NCI-H2107 treated with DMSO at 0.1 percent for 48 hours (cell line): ENCODE measurements around the gene GLI3.

Experiments
- DNase-seq: peaks from one replicate; lab custom pipeline; 2025; ENCODE audit not compliant: unreplicated experiment; lab: John Stamatoyannopoulos, UW

GLI3 gene

DNA sequence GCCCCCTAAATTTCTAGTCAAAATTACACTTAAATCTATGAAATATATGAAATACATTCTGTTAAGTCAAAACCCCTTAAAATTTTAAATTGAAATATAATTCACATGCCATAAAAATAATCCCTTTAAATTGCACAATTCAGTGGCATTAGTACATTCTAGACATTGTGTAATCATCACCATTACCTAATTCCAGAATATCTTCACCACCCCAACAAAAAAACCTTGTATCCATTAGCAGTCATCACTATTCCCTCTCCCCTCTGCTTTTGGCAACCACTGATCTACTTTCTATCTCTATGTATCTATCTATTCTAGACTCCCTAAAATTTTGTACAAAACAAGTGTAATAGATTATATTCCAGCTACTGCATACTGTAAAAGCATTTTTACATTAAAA is 261.2 kb downstream of the GLI3 start:
- DNase-seq = no peak

DNA sequence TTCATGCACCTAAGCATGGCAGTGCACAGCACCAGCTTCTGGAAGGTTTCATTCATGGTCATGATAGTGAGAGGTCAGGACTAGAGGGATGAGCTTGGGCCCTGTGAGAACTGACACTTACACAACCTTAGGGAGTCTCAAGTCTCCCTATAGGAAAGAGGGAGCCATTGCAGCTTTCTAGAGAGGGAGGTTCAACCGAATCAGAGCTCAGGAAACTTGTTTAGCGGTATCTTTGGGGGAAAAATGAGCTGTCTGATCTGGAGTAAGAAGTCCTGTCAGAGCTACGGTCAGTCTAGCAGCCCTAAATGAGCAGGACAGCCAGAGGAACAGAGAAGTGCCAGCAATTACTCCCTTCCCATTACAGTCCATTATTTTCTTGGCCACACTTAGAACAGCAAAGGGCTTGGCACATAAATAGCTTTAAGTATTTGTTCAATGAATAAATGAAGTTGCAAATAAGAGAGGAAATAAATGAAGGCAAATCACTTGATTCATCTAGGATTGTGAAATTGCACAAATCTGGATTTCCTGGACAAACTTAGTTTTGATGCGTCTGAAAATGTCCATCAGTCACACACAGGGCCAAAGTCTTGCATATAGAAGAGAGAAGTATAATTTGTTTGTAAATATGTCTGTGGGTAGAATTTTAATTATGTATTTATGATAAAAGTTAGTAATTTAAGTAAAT is 262.0 kb downstream of the GLI3 start:
- DNase-seq = no peak

- no peak for DNase-seq
These were observed 263.7 kb downstream of the GLI3 start for GRCh38 chr7:41973202-41973730.

DNA sequence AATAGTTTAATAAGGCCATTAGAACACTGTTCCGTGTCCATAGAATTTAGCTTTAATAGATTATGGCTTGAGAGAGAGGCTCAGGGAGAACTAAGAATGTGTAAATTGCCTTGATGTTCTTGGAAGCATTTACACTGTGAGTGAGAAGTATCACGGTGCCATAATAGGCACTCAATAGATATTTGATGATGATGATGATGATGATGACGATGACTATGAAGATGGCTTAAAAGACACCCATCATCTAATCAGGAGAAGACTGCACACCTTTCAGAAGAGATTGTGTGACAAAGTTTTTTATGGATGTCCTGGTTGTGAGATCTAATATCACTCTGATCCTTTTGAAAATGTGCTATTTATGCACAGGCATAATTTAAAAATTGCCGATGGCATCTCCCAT is 264.2 kb downstream of the GLI3 start:
- no peak for DNase-seq

- no peak for DNase-seq
These were observed 264.7 kb downstream of the GLI3 start for GRCh38 chr7:41972270-41972669.

DNA sequence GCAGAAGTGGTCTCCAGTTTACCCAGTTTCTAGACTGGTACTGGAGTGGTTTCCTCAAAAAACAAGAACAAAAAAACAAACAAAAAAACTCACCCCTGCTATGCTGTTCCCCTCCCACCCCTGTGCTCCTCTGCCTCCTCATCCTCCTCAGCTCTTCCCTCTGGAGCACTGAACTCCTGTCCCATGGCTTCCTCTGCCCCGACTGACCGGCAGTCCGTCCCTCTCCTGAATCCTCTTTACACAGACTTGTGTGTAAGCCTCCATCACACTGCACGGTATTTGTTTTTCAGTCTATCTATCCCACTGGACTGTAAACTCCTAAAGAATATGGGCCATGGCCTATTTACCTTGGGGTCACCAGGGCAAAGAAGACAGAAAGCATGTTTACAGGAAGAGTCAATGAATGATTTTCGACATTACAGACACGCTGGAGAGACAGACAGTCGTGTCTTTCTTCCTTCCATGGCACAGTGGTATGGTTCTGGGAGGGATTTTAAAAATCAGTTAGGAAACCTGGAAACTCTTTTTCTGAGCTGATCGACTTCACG is 265.3 kb downstream of the GLI3 start:
- DNase-seq = no peak

GRCh38 chr7:41970941-41971340 is 266.1 kb downstream of the GLI3 start:
- DNase-seq = no peak

GRCh38 chr7:41969561-41970105 is 267.4 kb downstream of the GLI3 start:
- DNase-seq = no peak

DNA sequence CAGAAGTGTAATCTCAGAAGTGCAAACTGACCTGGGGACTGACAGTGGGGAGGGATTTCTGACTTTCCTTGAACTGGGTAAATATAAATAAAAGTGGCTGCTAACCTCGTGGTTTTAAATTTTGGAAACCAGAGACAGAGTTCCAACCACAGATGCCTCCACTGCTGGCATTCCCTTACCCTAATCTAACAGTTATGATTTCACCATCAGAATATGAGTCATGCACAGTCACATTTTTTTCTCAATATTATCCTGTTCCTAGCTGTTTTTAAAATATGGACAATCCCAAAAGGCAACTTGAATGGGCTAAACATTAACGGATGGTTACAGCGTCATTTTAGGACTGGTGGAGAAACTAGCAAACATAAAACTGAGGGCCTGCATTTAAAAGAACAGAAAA is 269.9 kb downstream of the GLI3 start:
- no peak for DNase-seq

DNA sequence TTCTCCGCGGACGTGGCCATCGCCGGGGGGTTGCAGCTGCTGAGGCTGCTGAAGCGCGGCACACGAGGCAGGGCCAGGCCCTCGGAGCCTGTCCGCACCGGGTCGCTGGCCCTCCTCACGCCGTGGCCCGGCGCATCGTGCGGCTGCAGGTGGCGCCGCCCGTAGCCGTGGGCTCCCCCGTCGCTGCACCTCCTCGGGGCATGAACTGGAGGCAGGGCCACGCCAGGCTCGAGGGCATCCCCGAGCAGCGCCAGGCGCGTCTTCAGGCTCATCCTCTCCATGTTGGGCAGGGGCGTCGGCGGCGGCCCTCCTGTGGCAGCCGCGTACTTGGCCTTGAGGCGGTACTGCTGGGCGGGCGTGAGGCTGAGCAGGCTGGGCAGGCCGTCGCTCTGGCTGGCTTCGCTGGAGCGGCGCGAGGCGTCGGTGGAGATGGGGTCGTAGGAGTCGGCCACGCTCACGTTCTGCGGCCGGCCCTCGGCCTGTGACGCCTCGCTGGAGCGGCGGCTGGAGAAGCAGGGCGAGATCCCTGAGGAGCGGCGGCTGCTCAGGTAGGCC is 271.0 kb downstream of the GLI3 start:
- no peak for DNase-seq

- no peak for DNase-seq
These were observed 271.9 kb downstream of the GLI3 start for GRCh38 chr7:41964849-41965745.

GRCh38 chr7:41964183-41964753 is 272.7 kb downstream of the GLI3 start:
- no peak for DNase-seq

GRCh38 chr7:41956705-41957104 is 280.3 kb downstream of the GLI3 start:
- no peak for DNase-seq

GRCh38 chr7:41955893-41956675 is 280.9 kb downstream of the GLI3 start:
- no peak for DNase-seq

DNA sequence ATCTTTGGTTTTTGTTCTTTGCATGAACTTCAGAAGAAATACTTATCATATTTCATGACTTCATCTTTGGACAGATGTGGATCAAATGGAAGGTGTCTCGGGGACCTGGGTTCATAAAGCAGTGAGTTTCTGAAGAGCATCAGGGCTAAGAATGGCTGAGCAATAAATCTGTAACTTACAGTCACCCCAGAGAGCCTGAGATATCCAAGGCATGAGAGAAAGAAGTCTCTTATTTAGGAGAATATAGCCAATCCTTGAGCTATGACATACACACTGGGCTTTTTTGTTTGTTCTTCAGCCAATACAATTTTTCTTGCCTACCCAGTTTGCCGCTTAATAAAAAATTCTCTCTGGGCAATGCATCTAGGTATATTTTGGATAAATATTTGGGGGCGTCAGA is 281.6 kb downstream of the GLI3 start:
- no peak for DNase-seq

DNA sequence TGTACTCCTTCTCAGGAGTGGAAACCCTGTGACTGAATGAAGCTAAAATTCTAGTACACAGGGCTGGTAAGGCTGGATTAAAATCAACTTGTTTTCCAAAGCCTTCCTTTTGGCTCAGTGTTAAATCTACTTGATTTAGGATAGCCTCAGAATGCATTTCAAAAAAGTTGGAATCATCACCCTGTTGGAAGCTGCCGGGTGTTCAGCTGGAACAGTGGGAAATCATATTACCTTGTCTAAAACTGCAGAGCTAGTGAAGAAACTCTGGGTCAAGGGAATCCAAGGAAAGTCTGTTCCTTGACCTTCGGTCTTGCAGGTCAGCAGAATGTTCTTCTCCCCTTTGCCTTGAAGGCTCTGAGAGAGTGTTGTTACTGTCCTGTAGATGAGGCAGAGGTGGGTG is 282.0 kb downstream of the GLI3 start:
- no peak for DNase-seq

DNA sequence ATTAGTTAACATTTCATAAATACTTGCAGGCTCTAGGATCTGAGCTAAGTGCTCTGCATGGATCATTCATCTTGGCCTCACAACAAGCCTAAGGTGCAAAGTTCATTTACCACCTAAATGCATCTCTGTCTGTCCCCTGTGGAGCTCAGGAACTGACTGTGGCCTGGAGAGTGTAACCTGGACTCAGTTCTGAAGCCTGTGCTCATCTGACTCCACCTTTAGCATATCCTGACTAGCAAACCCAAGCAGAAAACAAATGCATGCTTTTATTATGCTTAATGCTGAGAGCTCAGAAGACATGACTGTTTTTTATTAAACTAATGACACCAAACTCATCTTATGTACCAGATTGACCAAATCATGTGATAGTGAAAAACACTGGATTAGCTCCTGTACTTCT is 288.5 kb downstream of the GLI3 start:
- no peak for DNase-seq

DNA sequence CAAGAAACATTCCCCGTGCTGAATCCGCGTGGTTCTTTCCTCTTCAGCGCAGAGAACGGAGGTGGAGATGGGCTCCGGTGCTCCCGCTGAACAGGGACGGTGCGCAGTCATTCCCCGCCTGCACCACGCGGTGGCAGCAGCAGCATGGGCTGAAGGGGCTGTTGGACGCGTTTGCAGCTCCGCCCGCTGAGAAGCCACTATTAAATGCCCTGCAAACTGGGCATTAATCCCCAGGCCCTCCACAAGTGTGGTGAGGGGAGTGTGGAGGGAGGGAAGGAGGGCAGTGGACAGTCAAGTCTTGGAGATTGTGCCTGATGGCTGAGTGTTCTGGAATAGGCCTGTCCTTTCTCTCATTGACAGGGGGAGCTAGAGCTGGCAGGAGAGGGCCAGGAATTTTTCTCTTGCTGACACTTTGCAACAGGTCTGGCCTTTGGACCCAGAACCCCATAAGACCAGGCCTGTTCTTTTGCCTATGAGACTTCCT is 293.9 kb downstream of the GLI3 start:
- DNase-seq = peak; percentile 10

- no peak for DNase-seq
These were observed 294.4 kb downstream of the GLI3 start for GRCh38 chr7:41942468-41943093.
